NCI-H1105 (cell line): ENCODE data around the gene CDK2AP2.
"Not testable (repeated sequence)": the region's sequence is repeated elsewhere in the genome, so short reads cannot be mapped to it uniquely, and the experiment has no call there.

Experiments used
- DNase-seq: peaks from one replicate; lab custom pipeline; 2025; lab: John Stamatoyannopoulos, UW

CDK2AP2 gene

DNA sequence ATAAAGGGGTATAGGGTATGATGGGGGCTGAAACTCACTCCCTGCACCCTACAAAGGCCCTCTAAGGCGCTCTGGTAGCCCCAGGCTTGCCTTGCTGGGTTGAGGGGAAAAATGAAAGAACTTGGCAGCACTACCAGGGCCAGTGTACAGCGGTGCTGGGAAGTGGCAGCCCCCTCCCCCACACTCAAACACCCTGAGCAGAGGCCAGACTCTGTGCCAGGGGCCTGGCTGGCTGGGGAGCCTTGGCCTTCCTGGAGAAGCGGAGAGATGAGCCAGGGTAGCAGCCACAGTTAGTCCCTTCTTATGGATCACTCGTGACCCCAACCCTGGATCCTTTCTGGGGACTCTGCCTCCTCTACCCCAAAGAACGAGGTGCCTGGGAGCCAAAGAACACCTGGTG is 41.6 kb downstream of the CDK2AP2 start:
- DNase-seq = no peak

DNA sequence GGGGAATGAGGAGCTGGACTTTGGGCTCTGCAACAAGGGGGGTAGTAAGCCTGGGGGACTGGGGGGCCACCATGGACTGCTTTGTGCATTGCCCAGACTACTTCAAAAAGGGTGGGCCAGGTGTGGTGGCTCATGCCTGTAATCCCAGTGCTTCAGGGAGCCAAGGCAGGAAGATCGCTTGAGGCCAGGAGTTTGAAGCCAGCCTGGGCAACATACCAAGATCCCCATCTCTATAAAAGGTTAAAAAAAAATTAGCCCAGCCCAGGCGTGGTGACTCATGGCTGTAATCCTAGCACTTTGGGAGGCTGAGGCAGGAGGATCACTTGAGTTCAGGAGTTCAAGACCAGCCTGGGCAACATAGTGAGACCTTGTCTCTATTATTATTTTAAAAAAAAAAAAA is 42.4 kb downstream of the CDK2AP2 start:
- not testable (repeated sequence) for DNase-seq

- DNase-seq = no peak
These were observed 42.8 kb downstream of the CDK2AP2 start for GRCh38 chr11:67465189-67465510.

DNA sequence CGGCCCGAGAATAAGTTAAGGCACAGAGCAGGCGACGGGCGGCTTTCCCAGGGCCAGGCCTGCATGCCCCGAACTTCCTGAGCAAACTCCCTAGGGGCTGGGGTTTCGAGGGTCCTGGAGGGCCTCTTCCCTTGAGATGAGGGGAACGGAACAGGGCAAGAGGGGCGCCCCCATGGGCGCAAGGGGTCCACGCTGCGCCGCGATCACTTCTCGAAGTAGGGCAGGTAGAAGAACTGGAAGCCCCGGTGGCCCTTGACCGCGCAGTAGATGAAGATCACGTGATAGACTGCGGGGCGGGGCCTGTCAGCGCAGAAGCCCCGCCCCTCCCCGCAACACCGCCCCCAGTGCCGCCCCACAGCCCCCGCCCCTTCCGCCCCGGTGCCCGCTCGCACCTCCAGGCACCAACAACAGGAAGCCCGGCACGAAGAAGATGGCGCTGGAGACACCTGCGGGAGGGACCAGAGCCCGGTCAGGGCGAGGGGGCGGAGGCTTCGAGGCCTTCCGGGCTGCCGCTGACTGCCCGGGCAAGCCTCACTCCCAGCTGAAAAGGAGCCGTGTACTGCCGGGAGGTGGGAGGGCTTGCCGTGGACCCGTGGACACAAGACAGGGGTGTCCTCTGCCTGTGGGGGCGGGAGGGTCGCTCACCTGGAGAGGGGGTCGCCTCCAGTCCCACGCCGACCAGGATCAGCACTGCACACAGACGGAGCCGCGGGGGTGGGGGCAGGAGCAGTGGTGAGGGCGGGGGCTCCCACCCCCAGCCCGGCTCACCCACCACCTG is 43.4 kb downstream of the CDK2AP2 start:
- DNase-seq = peak; percentile 86

DNA sequence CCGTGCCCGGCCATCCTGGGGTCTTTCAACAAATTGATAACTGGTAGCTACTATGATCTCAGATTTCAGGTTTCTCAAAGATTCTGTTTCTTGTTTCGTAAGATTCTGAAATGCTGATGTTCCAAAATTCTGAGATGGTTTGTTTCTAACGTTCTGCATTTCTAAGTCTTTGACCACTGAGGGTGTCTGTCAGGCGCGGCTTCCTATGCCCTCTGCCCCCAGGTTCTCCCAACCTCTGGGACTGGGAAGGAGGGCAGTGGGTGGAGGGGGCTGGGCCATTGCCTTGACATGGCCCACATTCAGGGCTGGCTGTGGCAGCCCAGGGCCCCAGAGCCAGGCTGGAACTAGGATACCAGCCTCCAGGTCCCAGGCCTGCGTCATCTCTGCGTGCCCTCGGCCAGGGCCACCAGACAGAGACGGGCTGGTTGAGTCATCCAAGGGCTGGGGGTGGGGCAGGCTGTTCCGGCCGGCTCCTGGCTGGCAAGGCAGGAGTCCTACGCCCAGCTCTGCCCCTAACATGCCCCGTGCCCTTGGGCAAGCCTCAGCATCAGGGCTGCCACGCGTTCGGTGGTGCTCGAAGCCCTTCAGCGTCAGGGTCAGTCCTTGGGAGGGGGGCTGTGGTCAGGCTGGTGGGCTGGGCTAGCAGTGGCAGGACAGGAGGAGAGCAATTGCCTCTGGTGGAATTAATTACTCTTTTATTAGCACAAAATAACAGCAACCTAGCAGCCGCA is 44.1 kb downstream of the CDK2AP2 start:
- DNase-seq = no peak

DNA sequence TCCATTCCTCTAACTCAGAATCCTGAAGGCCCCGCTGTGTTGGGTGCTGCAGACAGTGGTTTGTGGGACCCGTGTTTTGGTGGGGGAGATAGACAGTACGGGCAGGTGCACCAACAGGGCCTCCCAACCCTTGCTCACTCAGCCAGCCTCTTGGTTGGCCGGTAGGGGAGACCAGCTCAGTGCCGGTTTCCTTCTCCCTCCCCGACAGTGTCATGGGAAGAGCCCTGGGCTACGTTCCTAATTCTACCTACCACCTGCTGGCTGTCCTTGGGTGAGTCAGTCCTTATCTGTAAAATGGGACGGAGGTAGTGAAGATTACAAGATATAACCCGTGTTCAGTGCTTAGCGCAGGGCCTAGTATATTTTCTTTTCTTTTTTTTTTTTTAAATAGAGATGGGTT is 44.8 kb downstream of the CDK2AP2 start:
- DNase-seq = no peak

DNA sequence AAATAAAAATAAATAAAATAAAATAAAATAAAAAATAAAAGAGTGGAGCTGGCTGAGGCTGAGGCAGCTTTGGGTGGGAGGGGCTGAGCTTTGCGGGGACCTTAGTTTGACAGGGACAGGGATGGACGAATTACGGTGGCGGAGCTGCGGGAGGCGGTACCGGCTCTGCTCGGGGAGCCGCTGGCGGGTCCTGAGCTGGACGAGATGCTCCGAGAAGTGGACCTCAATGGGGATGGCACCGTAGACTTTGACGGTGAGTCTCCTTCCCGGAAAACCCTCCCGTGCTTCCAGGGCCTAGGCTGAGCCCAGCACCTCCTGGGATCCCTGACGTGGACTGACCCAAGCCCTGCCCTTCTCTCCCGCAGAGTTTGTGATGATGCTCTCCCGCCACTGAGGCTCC is 49.7 kb downstream of the CDK2AP2 start:
- DNase-seq = no peak

GRCh38 chr11:67457453-67457852 is 50.5 kb downstream of the CDK2AP2 start:
- DNase-seq = no peak
